IMR-90 (cell line): ENCODE results near the gene CTRB1. TPM values are rescaled to one million over a fixed set of nuclear protein-coding genes. Genes with fewer than 3 reads are reported as not detected.
"Not testable (repeated sequence)": the region's sequence is repeated elsewhere in the genome, so short reads cannot be mapped to it uniquely, and the experiment has no call there.

Source experiments
- ATAC-seq: fragments of 200-7000 bp; cut with Tn5 transposase; 2 replicates; pipeline ENCODE4 v1.9.1; 2020; ENCODE audit warnings: low read depth, mild to moderate bottlenecking, moderate library complexity
- BruUV-seq: library from RNA; stranded (reverse); fragments of 400-500 nt; replicated peaks from 2 replicates; lab custom pipeline; 2021; lab: Mats Ljungman, UMichigan
- CTCF ChIA-PET: fragments of 300-600 bp; formaldehyde crosslinking; extraction: SDS; loops from one replicate; lab custom pipeline; 2021; ENCODE audit warnings: antibody characterized with exemption; lab: Yijun Ruan, JAX
- POLR2A ChIA-PET: fragments of 300-600 bp; sonication (Branson Sonifier 250); formaldehyde crosslinking; loops from one replicate; lab custom pipeline; 2022; ENCODE audit warnings: antibody characterized with exemption; ENCODE audit not compliant: unreplicated experiment; lab: Charles Lee
- DNase-seq: peaks from one replicate; pipeline ENCODE4 v3.0.0; 2013
- H2AFZ ChIP-seq: replicated peaks from 2 replicates; pipeline ENCODE3; 2013; ENCODE audit warnings: low read length, mild to moderate bottlenecking; ENCODE audit not compliant: poor library complexity
- H2AK5ac ChIP-seq: 2 replicates; pipeline ENCODE4 v1.6.1; 2013; ENCODE audit warnings: low read depth, low read length, inconsistent platforms
- H2AK9ac ChIP-seq: replicated peaks from 2 replicates; pipeline ENCODE3; 2013; ENCODE audit warnings: mild to moderate bottlenecking, low read depth, low read length, moderate library complexity; ENCODE audit not compliant: poor library complexity
- H2BK120ac ChIP-seq: 2 replicates; pipeline ENCODE4 v1.6.1; 2013; ENCODE audit warnings: low read depth, low read length, inconsistent platforms
- H2BK15ac ChIP-seq: 3 replicates; pipeline ENCODE4 v1.6.1; 2013; ENCODE audit warnings: low read depth, low read length, inconsistent platforms
- H2BK20ac ChIP-seq: 2 replicates; pipeline ENCODE4 v1.6.1; 2013; ENCODE audit warnings: low read depth, mild to moderate bottlenecking, inconsistent platforms, low read length, moderate library complexity
- H2BK5ac ChIP-seq: 2 replicates; pipeline ENCODE4 v1.6.1; 2013; ENCODE audit warnings: mild to moderate bottlenecking, low read depth, low read length, inconsistent platforms; ENCODE audit not compliant: poor library complexity, severe bottlenecking
- H3K14ac ChIP-seq: replicated peaks from 2 replicates; pipeline ENCODE4 v1.6.1; 2013; ENCODE audit warnings: low read depth, low read length, inconsistent platforms
- H3K18ac ChIP-seq: 2 replicates; pipeline ENCODE4 v1.6.1; 2013; ENCODE audit warnings: low read depth, low read length, control low read depth
- H3K23ac ChIP-seq: 2 replicates; pipeline ENCODE4 v1.6.1; 2013; ENCODE audit warnings: low read depth, low read length, inconsistent platforms
- H3K27ac ChIP-seq: 2 replicates; pipeline ENCODE4 v1.5.1; 2013; ENCODE audit warnings: mild to moderate bottlenecking, control low read depth, low read length; ENCODE audit not compliant: insufficient read depth
- H3K27me3 ChIP-seq: 2 replicates; pipeline ENCODE4 v1.6.1; 2013; ENCODE audit warnings: low read length; ENCODE audit not compliant: control insufficient read depth, insufficient read depth
- H3K36me3 ChIP-seq: 2 replicates; pipeline ENCODE4 v1.6.1; 2013; ENCODE audit warnings: low read length, mixed read lengths; ENCODE audit not compliant: control insufficient read depth, insufficient read depth
- H3K4ac ChIP-seq: 2 replicates; pipeline ENCODE4 v1.6.1; 2013; ENCODE audit warnings: low read depth, low read length, inconsistent platforms
- H3K4me1 ChIP-seq: 2 replicates; pipeline ENCODE4 v1.6.1; 2013; ENCODE audit warnings: low read length, mixed read lengths; ENCODE audit not compliant: control insufficient read depth, insufficient read depth
- H3K4me2 ChIP-seq: 2 replicates; pipeline ENCODE4 v1.6.1; 2013; ENCODE audit warnings: low read depth, mild to moderate bottlenecking, control low read depth, low read length, moderate library complexity
- H3K4me3 ChIP-seq: 2 replicates; pipeline ENCODE4 v1.5.1; 2013; ENCODE audit warnings: low read depth, mild to moderate bottlenecking, control low read depth, low read length, moderate library complexity; ENCODE audit not compliant: insufficient read depth
- H3K56ac ChIP-seq: 2 replicates; pipeline ENCODE4 v1.6.1; 2013; ENCODE audit warnings: low read length, inconsistent platforms; ENCODE audit not compliant: insufficient read depth; ENCODE audit errors: extremely low read depth
- H3K79me1 ChIP-seq, 2 experiments: 2 replicates each; pipeline ENCODE4 v1.6.1; 2013; ENCODE audit warnings: low read length in 2 of 2, inconsistent platforms in 1 of 2, low read depth in 1 of 2
- H3K9ac ChIP-seq: 2 replicates; pipeline ENCODE4 v1.6.1; 2013; ENCODE audit warnings: low read depth, low read length, control low read depth
- H3K9me1 ChIP-seq: 2 replicates; pipeline ENCODE4 v1.6.1; 2013; ENCODE audit warnings: low read length, inconsistent platforms; ENCODE audit not compliant: insufficient read depth
- H3K9me3 ChIP-seq: 2 replicates; pipeline ENCODE4 v1.6.1; 2013; ENCODE audit warnings: low read length; ENCODE audit not compliant: control insufficient read depth, insufficient read depth
- H4K20me1 ChIP-seq: 2 replicates; pipeline ENCODE4 v1.6.1; 2013; ENCODE audit warnings: low read length, inconsistent platforms; ENCODE audit not compliant: insufficient read depth
- H4K5ac ChIP-seq: 2 replicates; pipeline ENCODE4 v1.6.1; 2013; ENCODE audit warnings: mild to moderate bottlenecking, low read depth, low read length, control low read depth
- H4K8ac ChIP-seq, 2 experiments: 2 replicates each; pipeline ENCODE4 v1.6.1; 2013; ENCODE audit warnings: low read depth in 2 of 2, low read length in 2 of 2, control low read depth in 1 of 2, inconsistent platforms in 1 of 2
- H4K91ac ChIP-seq: 2 replicates; pipeline ENCODE4 v1.6.1; 2013; ENCODE audit warnings: low read depth, low read length, inconsistent platforms; ENCODE audit not compliant: insufficient read depth
- MAFK ChIP-seq: IDR thresholded peaks from 2 replicates; pipeline ENCODE4 v1.6.1; 2012; ENCODE audit warnings: low read depth, low read length, improper control_type of control experiment
- WGBS, 2 experiments: methylation state at CpG; one replicate each; pipeline versions ENCODE4 v1.1.5 to v1.1.7; 2013; ENCODE audit warnings: missing lambda C conversion rate in 2 of 2; ENCODE audit not compliant: insufficient read length in 1 of 2; ENCODE audit errors: extremely low coverage in 2 of 2; 5-methylcytosine and 5-hydroxymethylcytosine counted together
- dilution Hi-C: fragments of 300-500 bp; cut with HindIII; formaldehyde crosslinking; loops from one replicate; pipeline ENCODE4 v1.14.3; 2018; ENCODE audit warnings: low sequenced_read_pairs; ENCODE audit not compliant: unreplicated experiment
- in situ Hi-C: fragments of 300-500 bp; cut with MboI; formaldehyde crosslinking; loops from 3 replicates; pipeline ENCODE4 v1.14.3; 2019; ENCODE audit warnings: low sequenced_read_pairs, inconsistent platforms, mixed read lengths
- intact Hi-C: fragments of 100-400 bp; cut with micrococcal nuclease; formaldehyde crosslinking; loops from 2 replicates; pipeline ENCODE4 v1.10.0; 2022
- polyA plus RNA-seq, 3 experiments: library from polyadenylated mRNA; depleted of rRNA; stranded (reverse); fragments of >200 nt; gene quantifications; 2 replicates each; pipeline ENCODE4 v1.2.3, GENCODE V29; 2012; ENCODE audit warnings: low replicate concordance in 1 of 3
- total RNA-seq: library from RNA; depleted of rRNA; stranded (reverse); fragments of >200 nt; gene quantifications from 2 replicates; pipeline ENCODE4 v1.2.3, GENCODE V29; 2012

CTRB1 gene
- total and polyA plus RNA-seq, 2 of the 4 experiments (the other 2 are of a cell fraction): not detected

GRCh38 chr16:75269358-75269757 lies 50.6 kb downstream of the CTRB1 start:
- intact Hi-C loops: not testable (repeated sequence)

More at GRCh38 chr16:75269358-75269757, 50.6 kb downstream of the CTRB1 start:
- H2BK20ac ChIP-seq, H3K9me3 ChIP-seq, H3K56ac ChIP-seq, ATAC-seq, H3K4me3 ChIP-seq, H2BK120ac ChIP-seq, H3K27me3 ChIP-seq, H3K27ac ChIP-seq, H2AFZ ChIP-seq, H3K18ac ChIP-seq, H4K91ac ChIP-seq, H4K8ac ChIP-seq, H3K4me2 ChIP-seq, H3K9ac ChIP-seq, H4K20me1 ChIP-seq, in situ Hi-C loops, H3K14ac ChIP-seq, CTCF ChIA-PET, H2AK5ac ChIP-seq, H3K4ac ChIP-seq, H3K23ac ChIP-seq, DNase-seq, H2AK9ac ChIP-seq, POLR2A ChIA-PET, H3K36me3 ChIP-seq, H2BK5ac ChIP-seq, BruUV-seq, dilution Hi-C loops, H2BK15ac ChIP-seq, H4K5ac ChIP-seq: not testable (repeated sequence)
- H3K79me1 ChIP-seq: peaks cover 5 to 20% of the 10 kb centered on the region in 2 experiments; a peak in 3 of 4 replicates
- peaks cover 18% of the 10 kb centered on the region for H3K4me1 ChIP-seq
- WGBS, 2 experiments: 81% methylated on average over 4 of the region's 9 CpGs; no CpG with 5 or more reads in 1 of the 2 experiments
- peaks cover 11% of the 10 kb centered on the region; the same call in 1 of the 2 replicates for H3K9me1 ChIP-seq
- peak; percentile 70 for TF ChIP-seq MAFK
